HG02852 (cell line): Measurements from ENCODE around the gene DDB1.

Experiments
- ATAC-seq: cut with Tn5 transposase; IDR thresholded peaks from one replicate; pipeline ENCODE4 v1.9.1; 2021; ENCODE audit warnings: mild to moderate bottlenecking, moderate library complexity; ENCODE audit not compliant: unreplicated experiment

Gene DDB1

DNA sequence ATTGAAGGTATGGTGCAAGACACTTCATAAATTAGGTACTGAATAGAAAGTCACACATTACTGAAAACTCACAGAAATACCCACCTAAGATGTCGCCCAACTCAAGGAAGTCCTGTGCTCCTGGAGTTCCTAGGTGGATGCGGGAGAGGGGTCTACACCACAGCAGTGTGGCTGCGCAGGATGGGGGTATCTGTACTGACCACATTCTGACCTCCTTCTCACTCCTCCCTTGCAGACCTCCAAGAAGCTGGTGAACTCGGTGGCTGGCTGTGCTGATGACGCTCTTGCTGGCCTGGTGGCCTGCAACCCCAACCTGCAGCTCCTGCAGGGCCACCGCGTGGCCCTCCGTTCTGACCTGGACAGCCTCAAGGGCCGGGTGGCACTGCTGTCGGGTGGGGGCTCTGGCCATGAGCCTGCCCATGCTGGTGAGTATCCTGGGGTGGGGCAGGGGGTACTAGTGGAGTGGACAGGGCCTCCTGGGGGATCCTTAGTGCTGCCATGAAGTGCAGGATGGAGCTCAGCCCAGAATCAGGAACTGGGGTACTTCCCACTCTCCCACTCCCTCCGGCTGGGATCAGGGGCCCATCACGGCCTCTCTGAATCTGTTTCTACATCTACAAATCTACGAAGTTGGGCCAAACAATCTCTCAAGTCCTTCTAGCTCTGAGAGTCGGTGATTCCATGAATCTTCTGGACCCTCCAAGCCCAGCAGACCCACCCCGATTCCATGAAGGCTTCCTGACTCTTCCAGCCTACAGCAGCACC, 5.0 kb upstream of the DDB1 start:
- no peak for ATAC-seq

DNA sequence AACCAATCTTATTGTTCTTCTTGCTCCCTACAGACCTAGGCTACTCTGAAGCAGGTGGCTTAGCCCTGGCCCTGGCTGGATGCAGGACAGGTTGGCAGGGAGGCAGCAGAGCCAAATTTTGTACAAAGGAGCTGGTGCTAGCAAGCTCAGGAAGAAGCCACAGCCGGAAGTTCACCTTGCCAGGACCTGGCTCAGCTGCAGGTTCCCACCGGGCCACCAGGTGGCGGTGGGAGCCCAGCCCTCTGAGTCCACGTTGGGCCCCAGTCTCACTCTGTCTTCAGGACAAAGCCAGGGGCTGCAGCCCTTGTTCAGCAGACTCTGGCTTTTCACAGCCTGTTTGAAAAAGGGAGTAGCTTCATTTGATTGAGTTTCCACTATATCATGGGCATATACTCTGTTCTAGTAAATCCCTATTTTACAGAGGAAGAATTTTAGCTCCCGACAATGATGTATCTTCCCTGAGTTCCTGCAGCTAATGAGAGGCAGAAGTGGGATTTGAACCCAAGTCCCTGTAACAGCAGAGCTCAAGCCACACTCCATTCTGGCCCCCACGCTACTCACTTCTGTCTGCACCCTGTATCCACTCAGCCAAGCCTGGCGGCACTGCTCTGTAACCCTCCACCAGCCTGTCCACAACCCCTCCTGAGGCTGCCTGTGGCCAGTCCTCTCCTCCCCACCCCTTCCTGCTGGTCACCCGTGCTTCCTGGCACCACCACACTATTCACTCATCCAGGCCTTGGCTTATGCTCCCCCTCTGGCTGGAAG, 3.4 kb upstream of the DDB1 start:
- peak; percentile 53 for ATAC-seq

DNA sequence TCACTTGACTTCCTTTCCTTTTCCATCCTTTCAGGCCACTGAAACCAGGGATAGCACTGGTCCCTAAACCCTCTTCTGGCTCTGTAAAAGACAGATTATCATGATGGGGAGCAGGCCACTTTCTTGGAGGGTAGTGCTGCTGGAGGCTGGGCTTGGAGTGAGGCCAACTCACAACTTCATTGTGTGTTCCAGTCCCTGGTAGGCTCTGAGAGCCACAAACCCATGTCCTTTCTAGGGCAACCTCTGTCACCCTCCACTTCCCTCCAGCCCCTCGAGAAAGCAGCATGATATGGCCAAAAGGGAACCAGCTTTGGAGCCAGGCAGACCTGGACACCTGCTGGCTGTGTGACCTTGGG, 2.4 kb upstream of the DDB1 start:
- no peak for ATAC-seq

DNA sequence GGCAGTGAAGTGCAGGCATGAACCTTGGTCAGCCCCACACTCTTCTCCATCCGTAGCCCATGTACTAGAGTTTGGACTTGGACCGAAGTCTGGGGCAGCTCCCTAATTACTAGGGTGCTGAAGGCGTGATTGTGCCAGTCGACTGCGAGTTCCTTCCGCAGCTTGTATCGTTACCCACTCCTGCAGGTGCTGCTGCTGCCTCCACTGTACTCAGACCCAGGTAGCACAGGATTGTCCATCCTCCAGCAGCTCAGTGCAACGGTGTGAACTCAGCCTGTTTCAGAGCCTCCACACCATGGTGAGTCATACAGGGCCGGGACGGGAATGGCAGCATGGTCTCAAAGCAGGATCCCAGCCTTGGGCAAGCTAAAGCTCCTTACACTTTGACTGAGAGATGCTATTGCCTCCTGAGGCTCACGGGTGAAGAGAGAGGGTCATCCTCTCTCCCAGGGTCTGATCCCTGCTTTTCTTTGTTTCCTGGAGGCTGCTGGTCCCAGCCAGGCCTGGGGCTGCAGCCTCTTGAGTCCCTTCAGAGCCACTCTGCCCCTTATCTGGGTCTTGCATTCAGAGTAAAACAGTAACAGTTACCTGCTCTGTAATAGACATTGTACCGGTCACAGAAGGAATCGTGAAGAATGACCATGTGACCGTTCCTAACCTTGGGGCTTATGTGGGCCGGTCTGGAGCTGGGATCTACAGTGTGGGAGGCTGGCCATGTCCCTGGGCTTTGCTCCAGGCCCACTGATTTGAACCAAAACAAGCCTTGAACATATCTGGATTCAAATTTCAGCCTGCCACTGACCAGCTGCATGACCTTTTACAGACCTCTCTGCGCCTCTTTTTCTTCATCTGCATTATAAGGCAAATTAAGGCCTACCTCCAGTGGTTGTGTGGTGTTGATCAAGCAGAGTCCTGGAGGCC, 1.8 kb upstream of the DDB1 start:
- no peak for ATAC-seq

DNA sequence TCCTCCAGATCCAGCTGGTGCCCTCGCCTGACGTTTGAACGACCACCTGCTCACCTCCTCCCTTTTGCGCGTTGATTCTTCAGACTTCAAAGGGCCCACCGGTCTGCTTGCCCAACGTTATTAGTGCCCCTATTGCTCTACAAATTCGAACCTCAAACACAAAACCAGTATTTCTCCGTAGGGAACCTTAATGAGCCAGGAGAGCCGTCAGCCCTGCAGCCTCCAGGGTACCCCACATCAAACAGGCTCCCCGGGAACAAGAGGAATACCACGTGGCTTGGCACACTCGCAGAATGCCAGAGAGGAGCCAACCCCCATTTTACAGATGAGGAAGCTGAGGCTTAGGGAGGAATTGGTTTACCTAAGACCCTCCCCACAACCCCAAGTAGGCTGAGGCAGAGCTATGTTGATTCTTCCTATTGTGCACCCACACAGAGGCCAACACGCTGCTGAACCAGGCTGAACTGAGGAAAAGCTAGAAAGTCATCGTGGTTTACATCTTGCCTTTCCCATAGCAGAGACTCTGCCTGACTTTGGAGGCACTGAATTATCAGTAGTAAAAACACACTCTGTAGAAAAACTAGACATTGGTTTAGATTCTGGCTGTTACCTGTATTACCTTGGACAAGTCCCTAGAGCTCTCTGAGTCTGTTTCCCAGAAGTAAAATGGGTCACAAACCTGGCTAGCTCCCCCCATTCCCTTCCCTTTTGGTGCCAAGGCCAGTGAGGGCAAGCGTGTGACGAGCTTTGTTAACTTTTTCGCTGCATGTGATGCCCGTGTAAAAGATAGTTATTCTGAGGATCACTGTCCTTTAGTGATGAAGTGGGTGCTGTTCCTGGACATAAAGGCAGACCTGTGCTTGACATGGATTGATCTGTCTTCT, 887 bp upstream of the DDB1 start:
- ATAC-seq, result no peak

DNA sequence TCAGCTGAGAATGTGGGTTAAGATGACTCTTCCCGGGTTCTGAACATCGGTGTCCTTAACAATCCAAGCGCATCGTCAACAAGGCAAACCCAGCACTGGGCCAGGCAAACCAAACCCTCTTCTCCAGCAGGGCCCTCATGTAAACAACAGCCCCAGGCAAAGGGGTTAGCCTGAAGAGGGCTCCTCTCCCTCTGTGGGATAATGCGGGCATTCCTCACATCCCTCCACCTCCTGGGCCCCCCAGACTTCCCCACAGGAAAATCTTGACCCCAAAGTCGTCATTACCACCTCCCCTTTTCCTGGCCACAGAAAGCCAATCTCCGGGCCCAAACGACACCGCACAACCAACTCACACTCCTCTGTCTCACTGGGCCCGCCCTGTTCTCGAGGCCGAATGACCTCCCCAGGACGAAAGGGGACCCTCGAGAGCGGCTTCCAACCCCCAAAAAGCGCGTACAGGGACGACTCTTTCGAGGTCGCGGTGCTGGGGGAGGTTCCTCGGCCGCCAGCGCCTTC, 566 bp downstream of the DDB1 start:
- ATAC-seq, result peak; percentile 3

DNA sequence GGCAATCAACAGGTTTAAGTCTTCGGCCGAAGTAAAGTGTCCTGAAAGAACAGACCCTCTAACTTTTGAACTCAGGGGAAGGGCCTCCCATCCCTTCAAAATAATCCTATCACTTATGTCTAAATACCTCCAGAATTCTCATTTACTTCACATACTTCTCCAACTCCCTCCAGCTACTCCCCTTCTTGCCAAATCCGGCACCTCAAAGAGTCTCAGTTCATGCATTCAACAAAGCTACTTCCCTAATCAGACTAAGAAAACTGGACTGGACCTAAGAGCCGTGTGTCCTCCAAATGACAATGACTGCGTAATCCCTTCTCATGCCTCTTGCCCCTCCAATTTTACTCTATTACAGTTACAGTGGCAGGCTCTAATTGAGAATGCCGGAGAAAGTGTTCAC, 1.3 kb downstream of the DDB1 start:
- no peak for ATAC-seq

DNA sequence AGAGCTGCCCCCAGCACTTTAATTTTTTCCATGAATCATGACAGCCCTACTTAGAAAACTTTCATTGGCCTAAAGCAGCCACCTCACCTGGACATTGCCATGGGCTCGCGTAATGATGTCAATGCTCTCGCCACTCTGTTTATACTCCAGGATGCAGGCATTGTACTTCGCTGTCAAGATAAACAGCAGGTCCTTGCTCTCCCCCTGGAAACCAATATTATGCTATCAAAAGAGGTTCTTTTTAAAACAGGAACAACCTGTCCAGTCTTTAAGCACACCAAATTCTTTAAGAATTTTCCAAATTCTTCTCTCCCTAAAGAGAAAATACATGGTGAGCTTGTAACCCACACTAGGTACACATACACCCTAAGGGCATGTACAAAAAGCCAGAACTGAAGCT, 3.0 kb downstream of the DDB1 start:
- ATAC-seq, result no peak

DNA sequence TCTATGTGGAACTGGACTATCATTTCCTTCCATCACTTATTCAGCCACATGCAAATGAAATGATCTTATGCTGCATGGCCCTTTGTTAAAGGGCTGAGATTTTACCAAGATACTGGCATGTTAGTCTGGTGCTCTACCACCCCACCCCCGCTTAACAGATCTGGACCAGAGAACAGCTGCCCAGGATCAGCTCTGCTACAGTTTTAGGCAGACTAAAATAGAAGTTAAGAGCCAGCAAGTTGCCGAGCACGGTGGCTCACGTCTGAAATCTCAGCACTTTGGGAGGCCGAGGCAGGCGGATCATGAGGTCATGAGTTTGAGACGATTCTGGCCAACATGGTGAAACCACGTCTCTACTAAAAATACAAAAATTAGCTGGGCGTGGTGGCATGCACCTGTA, 4.6 kb downstream of the DDB1 start:
- no peak for ATAC-seq

DNA sequence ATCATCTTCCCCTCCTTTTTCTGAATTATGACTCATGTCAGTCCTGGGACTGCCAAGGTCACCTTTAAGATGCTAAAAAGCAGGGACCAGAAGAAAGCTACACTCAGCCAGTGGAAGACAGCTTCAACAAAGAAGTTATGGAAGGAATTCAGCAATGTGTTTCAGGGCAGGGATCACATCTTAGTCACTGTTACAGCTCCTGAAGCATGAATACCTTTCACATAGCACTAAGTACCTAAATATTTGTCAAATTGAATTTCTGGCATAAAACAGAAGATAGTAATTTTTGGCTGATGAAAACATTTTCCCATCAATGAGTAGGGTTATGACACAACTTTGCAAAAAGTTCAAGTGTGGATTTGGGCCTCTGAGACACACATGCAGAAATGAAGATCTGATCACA, 5.2 kb downstream of the DDB1 start:
- ATAC-seq, result no peak

DNA sequence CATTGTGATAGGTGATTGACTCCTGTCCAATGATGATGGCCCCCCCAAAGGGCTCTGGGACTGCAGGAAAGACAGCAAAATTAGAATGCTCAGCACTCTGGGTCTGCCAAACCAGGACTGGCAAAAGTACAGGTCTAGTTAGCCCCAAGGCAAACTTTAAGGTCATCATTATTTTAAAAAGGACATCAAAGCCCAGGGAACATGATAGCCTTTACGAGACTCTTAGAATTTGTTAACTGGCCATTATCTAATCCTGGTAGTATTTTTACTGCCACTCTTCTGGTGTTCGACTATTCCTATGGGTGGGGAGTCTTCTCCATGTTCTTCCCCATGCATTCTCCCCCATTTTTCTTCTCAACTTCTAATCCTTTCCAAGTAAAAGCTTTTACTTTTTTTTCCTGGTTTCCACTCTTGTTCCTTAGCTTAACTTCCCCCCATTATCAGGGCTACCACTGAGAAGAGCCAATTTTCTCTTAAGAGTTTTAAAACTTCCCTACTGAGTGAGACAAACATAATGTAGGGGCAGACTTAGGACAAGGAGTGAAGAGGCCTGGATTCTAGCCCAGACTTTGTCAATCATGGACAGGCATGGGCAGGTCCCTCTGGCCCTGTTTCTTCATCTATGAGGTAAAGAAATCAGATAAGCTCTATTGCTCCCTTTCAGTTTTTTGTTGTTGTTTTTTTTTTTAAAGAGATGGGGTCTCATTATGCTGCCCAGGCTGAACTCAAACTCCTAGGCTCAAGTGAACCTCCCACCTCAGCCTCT, 7.1 kb downstream of the DDB1 start:
- no peak for ATAC-seq

DNA sequence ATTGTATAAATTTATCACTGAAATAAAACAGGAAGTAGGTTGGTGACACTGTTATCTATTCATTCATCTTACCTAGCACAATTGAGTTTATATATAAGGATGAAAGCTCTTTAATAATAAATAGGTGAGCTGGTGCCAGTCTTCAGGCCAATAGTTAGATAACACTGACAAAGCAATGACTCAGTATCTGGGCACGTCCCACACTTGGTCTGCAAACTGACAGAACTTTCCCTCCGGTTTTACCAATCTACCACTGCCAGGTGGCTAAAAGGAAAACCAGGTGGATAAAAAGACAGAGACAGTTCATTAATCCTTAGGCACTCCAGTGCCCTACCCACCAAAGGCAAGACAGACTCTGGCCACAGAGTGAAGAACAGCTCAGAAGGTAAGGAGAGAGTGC, 17.6 kb downstream of the DDB1 start:
- ATAC-seq, result no peak

DNA sequence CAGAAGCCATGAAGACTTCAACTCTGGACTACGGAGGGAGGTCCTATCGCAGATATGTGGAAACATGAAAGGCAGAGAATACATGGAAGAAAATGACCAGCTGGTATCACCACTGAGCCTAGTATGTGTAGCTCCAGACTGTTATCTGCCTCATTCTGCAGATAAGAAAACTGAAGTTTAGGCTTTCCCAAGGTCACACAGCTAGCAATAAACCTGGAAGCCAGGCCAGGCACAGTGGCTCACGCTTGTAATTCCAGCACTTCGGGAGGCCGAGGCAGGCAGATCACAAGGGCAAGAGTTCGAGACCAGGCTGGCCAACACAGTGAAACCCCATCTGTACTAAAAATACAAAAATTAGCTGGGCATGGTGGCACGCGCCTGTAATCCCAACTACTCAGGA, 22.2 kb downstream of the DDB1 start:
- ATAC-seq, result no peak

DNA sequence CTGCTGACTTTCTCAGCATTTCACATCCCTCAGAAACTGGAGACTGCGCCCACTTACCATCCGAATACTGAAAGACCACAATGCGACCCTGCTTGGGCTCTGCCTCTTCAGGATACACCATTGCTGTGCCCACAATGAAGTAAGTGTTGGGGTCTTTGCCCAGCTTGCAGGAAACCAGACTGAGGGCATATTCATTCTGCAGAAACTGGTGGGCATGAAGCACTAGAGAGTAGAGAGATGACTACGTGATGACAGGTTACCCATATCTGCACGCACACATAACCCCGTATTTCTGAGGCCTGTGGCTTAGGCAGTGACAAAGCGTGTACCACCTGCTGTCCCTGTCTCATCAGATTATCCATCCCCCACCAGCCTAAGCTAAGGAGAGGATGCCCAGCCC, 23.2 kb downstream of the DDB1 start:
- no peak for ATAC-seq

DNA sequence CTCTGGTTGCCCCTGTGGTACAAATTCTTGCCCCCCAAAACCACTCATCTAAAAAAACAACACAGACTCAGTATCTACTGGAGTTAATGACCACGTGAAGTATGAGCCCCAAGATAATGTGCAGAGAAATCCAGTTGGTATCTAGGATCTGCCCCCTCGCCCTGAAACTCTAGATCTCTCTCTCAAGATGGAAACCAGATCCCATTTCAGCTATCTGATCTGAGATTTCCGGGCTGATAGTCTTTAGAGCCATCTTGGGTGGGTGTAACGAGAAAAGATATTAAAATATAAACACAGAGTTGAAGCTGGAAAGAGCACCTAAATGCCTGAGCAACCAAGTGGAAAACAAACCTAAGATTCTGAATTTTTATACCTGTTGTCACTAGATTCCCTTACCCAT, 23.8 kb downstream of the DDB1 start:
- ATAC-seq, result no peak

DNA sequence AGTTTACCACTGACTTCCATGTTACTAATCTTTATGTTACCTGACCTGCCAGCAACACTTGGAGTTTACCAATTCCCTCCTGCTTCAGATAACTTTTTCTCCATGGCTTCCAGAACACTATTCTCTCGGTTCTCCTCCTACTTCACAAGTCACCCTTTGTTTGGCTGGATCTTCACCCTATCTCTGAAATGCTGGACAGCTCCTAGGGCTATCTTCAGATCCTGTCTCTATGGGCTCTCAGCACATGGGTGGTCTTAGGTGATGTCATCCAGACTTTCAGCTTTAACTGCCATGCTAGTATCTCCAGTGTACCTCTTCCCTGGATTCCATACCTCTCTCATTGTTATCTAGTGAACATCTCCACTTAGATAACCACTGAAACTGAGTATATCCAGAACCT, 25.6 kb downstream of the DDB1 start:
- no peak for ATAC-seq

DNA sequence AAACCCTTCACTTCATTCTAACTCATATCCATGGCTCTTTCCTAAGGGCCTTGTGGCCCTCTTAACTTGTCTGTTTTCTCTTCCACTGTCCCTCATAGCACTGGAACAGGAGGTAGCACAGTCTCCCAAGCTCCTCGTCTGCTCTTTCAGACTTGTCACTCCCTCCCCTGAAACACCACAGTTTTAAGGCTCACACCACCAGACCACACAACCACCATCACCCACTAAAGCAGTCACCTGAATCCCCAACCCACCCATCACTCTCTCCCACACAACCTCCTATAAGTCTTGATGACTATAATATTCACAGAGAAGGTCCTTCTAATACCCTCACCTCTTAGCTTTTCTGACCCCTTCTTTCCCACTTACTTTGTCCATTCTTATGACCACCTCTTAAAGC, 26.7 kb downstream of the DDB1 start:
- no peak for ATAC-seq

DNA sequence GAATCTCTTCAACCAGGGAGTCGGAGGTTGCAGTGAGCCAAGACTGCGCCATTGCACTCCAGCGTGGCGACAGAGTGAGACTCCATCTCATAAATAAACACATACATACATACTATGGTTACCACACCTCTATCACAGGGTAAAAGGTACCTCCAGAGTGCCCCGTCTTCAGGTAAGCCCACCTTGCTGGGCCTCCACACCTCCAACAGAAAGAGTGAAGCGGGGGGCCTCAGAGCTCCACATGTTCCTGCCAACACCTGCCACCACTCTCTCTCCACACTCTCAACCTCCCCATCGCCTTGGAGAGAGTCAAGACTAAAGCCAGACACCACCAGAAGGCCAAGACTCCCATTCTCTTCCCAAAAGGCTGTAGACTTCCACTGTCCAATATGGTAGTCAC, 27.5 kb downstream of the DDB1 start:
- no peak for ATAC-seq

DNA sequence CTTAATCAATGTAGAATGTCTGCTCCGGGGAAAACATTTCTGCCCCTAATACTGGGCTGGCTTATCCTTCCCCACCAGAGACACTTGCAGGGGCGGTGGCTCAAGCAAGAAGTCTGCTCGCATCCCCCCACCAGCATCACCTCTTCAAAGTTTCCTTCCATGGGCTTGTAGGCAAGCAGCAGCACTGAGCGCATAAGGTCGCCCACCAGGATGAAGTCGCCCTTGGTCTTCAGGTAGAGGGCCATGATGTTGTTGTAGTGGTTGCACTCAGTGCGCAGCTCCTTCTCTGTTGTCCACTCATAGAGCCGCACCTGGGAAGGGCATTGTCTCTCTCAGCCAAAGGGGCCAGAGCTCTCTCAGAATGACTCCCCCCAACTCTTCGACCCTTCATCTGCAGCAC, 29.2 kb downstream of the DDB1 start:
- no peak for ATAC-seq

DNA sequence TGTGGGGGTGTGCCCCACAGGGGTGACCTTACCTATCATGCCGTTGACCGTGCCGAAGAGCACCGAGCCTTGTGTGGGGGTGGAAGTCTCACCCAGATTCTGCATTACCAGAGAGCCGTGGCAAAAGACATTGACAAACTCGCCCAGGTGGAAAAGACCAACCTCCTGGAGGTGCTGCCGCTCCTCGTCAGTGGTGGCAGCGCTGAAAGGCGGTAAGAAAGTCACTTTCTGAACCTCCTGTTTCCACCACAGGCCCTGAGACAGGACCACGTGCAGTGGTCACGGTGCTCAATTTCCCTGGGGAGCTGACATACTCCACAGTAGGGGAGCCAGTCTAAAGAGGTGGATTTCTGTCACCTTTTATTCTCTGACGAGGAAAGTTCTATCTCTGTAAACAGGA, 30.4 kb downstream of the DDB1 start:
- no peak for ATAC-seq
